DND-41 (cell line): ENCODE results near the gene MACROD2.

ENCODE experiments used
- ATAC-seq: fragments of 200-7000 bp; cut with Tn5 transposase; 3 replicates; pipeline ENCODE4 v1.9.1; 2021; ENCODE audit warnings: low read depth; ENCODE audit not compliant: insufficient read depth
- DNase-seq: peaks from one replicate; pipeline ENCODE4 v3.0.0-alpha.2; 2020
- H2AFZ ChIP-seq: 2 replicates; pipeline ENCODE4 v1.6.0; 2012; ENCODE audit warnings: low read depth, low read length
- H3K27ac ChIP-seq: 2 replicates; pipeline ENCODE4 v1.5.1; 2012; ENCODE audit warnings: low read length, inconsistent platforms
- H3K27me3 ChIP-seq: fragments of 200-600 bp; sonication (generic); 2 replicates; pipeline ENCODE4 v1.6.0; 2012; ENCODE audit warnings: low read length, mild to moderate bottlenecking, inconsistent platforms; ENCODE audit not compliant: insufficient read depth, poor library complexity
- H3K36me3 ChIP-seq: 2 replicates; pipeline ENCODE4 v1.5.1; 2012; ENCODE audit warnings: low read length, inconsistent platforms; ENCODE audit not compliant: insufficient read depth
- H3K4me1 ChIP-seq: 2 replicates; pipeline ENCODE4 v1.5.1; 2012; ENCODE audit warnings: mild to moderate bottlenecking, low read length; ENCODE audit not compliant: insufficient read depth
- H3K4me2 ChIP-seq: 2 replicates; pipeline ENCODE4 v1.6.0; 2012; ENCODE audit warnings: mild to moderate bottlenecking, moderate library complexity, low read length, inconsistent platforms; ENCODE audit not compliant: insufficient read depth
- H3K4me3 ChIP-seq, 2 experiments: fragments of 200-600 bp in 1 of 2; shearing (Covaris generic) in 1 of 2; 2 replicates each; pipeline ENCODE4 v1.5.1; 2012 to 2016; ENCODE audit warnings: inconsistent platforms in 2 of 2, low read length in 2 of 2, mild to moderate bottlenecking in 2 of 2, low read depth in 1 of 2, moderate library complexity in 1 of 2
- H3K79me2 ChIP-seq: 2 replicates; pipeline ENCODE4 v1.6.0; 2012; ENCODE audit warnings: low read length, inconsistent platforms; ENCODE audit not compliant: insufficient read depth
- H3K9ac ChIP-seq: 2 replicates; pipeline ENCODE4 v1.6.0; 2012; ENCODE audit warnings: low read depth, mild to moderate bottlenecking, inconsistent platforms, low read length, moderate library complexity
- H3K9me3 ChIP-seq: 2 replicates; pipeline ENCODE4 v1.5.1; 2012; ENCODE audit warnings: low read length, moderate library complexity, mild to moderate bottlenecking, inconsistent platforms; ENCODE audit not compliant: insufficient read depth, severe bottlenecking
- H4K20me1 ChIP-seq: 2 replicates; pipeline ENCODE4 v1.6.0; 2012; ENCODE audit warnings: low read length; ENCODE audit not compliant: insufficient read depth
- EZH2 ChIP-seq: IDR thresholded peaks from 3 replicates; pipeline ENCODE4 v1.6.1; 2012; ENCODE audit warnings: borderline replicate concordance, low read depth, mild to moderate bottlenecking, moderate library complexity, low read length, inconsistent platforms; ENCODE audit not compliant: severe bottlenecking
- TF ChIP-seq, protein P1 (sequence below): IDR thresholded peaks from 2 replicates; pipeline ENCODE4 v1.5.1; 2012; ENCODE audit warnings: borderline replicate concordance, low read length, moderate library complexity, mild to moderate bottlenecking; ENCODE audit not compliant: poor library complexity, severe bottlenecking; ENCODE audit errors: extremely low read depth

MACROD2 gene

DNA sequence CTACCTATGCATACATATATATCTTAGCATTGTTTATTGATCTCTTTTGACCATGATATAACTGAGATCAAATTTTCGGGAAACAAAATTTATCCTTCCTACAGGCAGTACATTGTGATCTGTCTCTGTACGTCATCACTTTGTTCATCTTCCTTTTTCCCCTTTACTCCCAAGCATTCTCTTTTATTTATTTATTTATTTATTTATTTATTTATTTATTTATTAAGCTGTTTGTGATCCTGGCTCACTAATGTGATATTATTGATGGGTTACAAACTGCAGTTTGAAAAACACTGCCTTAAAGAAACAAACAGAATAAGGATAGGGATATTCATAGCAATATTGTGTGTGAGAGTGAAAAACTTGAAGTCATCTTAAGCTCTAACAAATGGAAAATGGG lies 51.2 kb downstream of the MACROD2 start:
- Histone ChIP-seq H3K36me3 (no peaks in the 10 kb centered on the region), H3K4me3 (no peak overlapping the region), H3K9ac (no peak overlapping the region), H3K27me3 (peaks cover 24% of the 10 kb centered on the region), H3K27ac (no peak overlapping the region), H3K4me2 (no peak overlapping the region), H2AFZ (no peak overlapping the region), H3K79me2 (no peaks in the 10 kb centered on the region), H3K4me1 (no peaks in the 10 kb centered on the region), H4K20me1 (no peaks in the 10 kb centered on the region), H3K9me3 (no peaks in the 10 kb centered on the region)
- ATAC-seq = no peak
- DNase-seq = no peak
- TF ChIP-seq, protein P1, sequence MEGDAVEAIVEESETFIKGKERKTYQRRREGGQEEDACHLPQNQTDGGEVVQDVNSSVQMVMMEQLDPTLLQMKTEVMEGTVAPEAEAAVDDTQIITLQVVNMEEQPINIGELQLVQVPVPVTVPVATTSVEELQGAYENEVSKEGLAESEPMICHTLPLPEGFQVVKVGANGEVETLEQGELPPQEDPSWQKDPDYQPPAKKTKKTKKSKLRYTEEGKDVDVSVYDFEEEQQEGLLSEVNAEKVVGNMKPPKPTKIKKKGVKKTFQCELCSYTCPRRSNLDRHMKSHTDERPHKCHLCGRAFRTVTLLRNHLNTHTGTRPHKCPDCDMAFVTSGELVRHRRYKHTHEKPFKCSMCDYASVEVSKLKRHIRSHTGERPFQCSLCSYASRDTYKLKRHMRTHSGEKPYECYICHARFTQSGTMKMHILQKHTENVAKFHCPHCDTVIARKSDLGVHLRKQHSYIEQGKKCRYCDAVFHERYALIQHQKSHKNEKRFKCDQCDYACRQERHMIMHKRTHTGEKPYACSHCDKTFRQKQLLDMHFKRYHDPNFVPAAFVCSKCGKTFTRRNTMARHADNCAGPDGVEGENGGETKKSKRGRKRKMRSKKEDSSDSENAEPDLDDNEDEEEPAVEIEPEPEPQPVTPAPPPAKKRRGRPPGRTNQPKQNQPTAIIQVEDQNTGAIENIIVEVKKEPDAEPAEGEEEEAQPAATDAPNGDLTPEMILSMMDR = no peak
- TF ChIP-seq EZH2 = no peak

DNA sequence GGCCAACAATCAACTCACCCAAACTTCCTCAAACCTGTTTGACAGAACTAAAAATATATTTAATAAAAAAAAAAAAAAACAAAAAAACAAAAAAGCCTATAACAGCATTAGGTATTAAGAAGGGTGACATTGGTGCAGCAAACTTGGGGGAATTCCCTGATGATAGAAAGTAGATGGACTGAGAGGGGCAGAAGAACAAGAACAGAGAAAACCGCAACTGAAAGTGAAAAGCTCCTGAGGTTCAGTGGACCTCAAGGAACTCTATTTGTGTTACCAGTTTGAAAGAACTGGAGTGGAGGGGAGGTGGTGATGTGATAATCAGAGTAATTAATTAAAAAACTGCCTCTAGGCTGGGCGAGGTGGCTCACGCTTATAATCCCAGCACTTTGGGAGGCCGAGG lies 53.8 kb downstream of the MACROD2 start:
- Histone ChIP-seq H3K9me3 (no peaks in the 10 kb centered on the region), H3K4me1 (no peaks in the 10 kb centered on the region), H2AFZ (no peak overlapping the region), H3K4me2 (no peak overlapping the region), H4K20me1 (no peaks in the 10 kb centered on the region), H3K27me3 (peaks cover 28% of the 10 kb centered on the region), H3K9ac (no peak overlapping the region), H3K27ac (no peak overlapping the region), H3K4me3 (no peak overlapping the region), H3K79me2 (no peaks in the 10 kb centered on the region), H3K36me3 (no peaks in the 10 kb centered on the region)
- ATAC-seq (no peak), DNase-seq (no peak)
- TF ChIP-seq, protein P1 = no peak
- TF ChIP-seq EZH2 = no peak

DNA sequence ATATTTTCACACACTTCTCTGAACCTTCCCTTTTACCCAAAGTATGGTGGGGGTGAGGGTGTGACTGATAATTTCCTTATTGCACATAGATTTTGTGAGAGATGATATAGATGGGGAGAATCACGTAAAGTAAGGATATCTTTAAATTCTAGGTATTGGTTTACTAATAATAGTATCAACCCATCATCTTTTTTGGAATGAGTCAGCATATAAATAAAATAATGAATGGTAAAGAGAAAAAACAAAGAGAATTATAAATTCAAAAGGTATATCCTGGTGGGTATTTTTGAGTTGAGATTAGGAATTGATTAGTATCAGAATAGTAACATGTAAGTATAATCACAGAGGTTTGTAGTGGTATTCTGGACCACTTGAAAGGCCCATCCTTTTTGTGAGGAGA lies 56.1 kb downstream of the MACROD2 start:
- Histone ChIP-seq H3K9me3 (no peaks in the 10 kb centered on the region), H3K79me2 (no peaks in the 10 kb centered on the region), H4K20me1 (no peaks in the 10 kb centered on the region), H2AFZ (no peak overlapping the region), H3K27ac (no peak overlapping the region), H3K4me2 (no peak overlapping the region), H3K9ac (no peak overlapping the region), H3K27me3 (peaks cover 37% of the 10 kb centered on the region), H3K4me1 (no peaks in the 10 kb centered on the region), H3K4me3 (no peak overlapping the region), H3K36me3 (no peaks in the 10 kb centered on the region)
- ATAC-seq (no peak), DNase-seq (no peak)
- TF ChIP-seq EZH2 = no peak
- TF ChIP-seq, protein P1 = no peak
